NCI-H526 (cell line): ENCODE results near the gene PRPF40B.
"Not testable (repeated sequence)": the region's sequence is repeated elsewhere in the genome, so short reads cannot be mapped to it uniquely, and the experiment has no call there.

ENCODE experiments used
- DNase-seq, 2 experiments: peaks; one replicate each; lab custom pipeline; 2025; lab: John Stamatoyannopoulos, UW

Gene PRPF40B

GRCh38 chr12:49623142-49623904 is at the start of gene PRPF40B:
TSS of gene PRPF40B (plus strand) at chr12:49623561. CDS start at chr12:49623591, 30 bp downstream.
- peak; percentile 64 to 96 for DNase-seq

GRCh38 chr12:49577589-49578315 is 45.6 kb upstream of the PRPF40B start:
- no peak for DNase-seq

- DNase-seq = no peak
Measured at GRCh38 chr12:49578471-49579112, 44.8 kb upstream of the PRPF40B start.

GRCh38 chr12:49580572-49581535 is 42.5 kb upstream of the PRPF40B start:
- peak; percentile 86 to 90 for DNase-seq

GRCh38 chr12:49582201-49582600 is 41.2 kb upstream of the PRPF40B start:
- DNase-seq = no peak

GRCh38 chr12:49582850-49583249 is 40.5 kb upstream of the PRPF40B start:
- no peak for DNase-seq

- DNase-seq = no peak
Measured at GRCh38 chr12:49583366-49584094, 39.8 kb upstream of the PRPF40B start.

- DNase-seq = no peak
Measured at GRCh38 chr12:49584591-49584990, 38.8 kb upstream of the PRPF40B start.

- no peak for DNase-seq
Measured at GRCh38 chr12:49585477-49586459, 37.6 kb upstream of the PRPF40B start.

- DNase-seq = no peak
Measured at GRCh38 chr12:49587174-49587908, 36.0 kb upstream of the PRPF40B start.

GRCh38 chr12:49588281-49588680 is 35.1 kb upstream of the PRPF40B start:
- no peak for DNase-seq

- DNase-seq = no peak
Measured at GRCh38 chr12:49588721-49589516, 34.4 kb upstream of the PRPF40B start.

- DNase-seq = no peak
Measured at GRCh38 chr12:49598527-49598926, 24.8 kb upstream of the PRPF40B start.

- no peak for DNase-seq
Measured at GRCh38 chr12:49599961-49600360, 23.4 kb upstream of the PRPF40B start.

- DNase-seq = no peak
Measured at GRCh38 chr12:49603721-49604120, 19.6 kb upstream of the PRPF40B start.

GRCh38 chr12:49604856-49605255 is 18.5 kb upstream of the PRPF40B start:
- DNase-seq = no peak

- DNase-seq = not testable (repeated sequence)
Measured at GRCh38 chr12:49605539-49605938, 17.8 kb upstream of the PRPF40B start, which contains the start of gene FAM186B. TSS of gene FAM186B (minus strand) at chr12:49605639. CDS start at chr12:49605477, 162 bp downstream.
